SU-DHL-6 (cell line): Measurements from ENCODE around the gene ADAMTS8.

Experiments
- CTCF ChIP-seq: fragments of 200-600 bp; sonication (generic); IDR thresholded peaks from one replicate; pipeline ENCODE4 v1.5.1; 2017; ENCODE audit warnings: antibody characterized with exemption, mild to moderate bottlenecking, low read length, moderate library complexity; ENCODE audit not compliant: insufficient read depth, poor library complexity, severe bottlenecking
- EZH2phosphoT487 ChIP-seq: fragments of 200-600 bp; sonication (generic), shearing (Covaris generic); conservative IDR thresholded peaks from 2 replicates; pipeline ENCODE4 v1.6.1; 2018; ENCODE audit warnings: mild to moderate bottlenecking, antibody characterized with exemption, low read length, moderate library complexity, mixed read lengths

- TF ChIP-seq CTCF (no peak), EZH2phosphoT487 (no peak)
Observed at GRCh38 chr11:130381317-130381716, 47.1 kb downstream of the ADAMTS8 start.
